GM12873 (cell line): ENCODE results near the gene ATP6V1A.

Source experiments
- TF ChIP-seq, protein P1 (sequence below): IDR thresholded peaks from 2 replicates; pipeline ENCODE4 v1.5.1; 2012; ENCODE audit warnings: low read depth, mild to moderate bottlenecking, moderate library complexity, low read length, control low read depth; ENCODE audit not compliant: insufficient read depth; ENCODE audit errors: missing control alignments

Gene ATP6V1A

DNA sequence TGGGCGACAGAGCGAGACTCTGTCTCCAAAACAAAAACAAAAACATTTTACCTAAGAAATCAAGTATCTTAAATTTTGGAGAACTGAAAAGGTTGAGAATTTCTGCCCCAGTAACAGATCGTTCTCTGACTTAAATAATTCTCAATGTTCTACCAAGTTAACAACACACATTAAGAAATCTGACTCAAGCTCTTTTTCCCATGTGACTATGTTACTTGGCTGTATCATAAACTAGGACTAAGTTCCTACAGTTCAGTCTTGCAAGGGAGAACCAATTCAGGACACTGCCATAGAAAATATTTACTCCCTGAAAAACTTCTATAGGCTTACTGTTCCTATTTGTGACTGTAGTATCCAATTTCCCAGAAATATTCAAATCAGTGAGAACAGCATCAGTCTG, 29.5 kb upstream of the ATP6V1A start:
- TF ChIP-seq, protein P1, sequence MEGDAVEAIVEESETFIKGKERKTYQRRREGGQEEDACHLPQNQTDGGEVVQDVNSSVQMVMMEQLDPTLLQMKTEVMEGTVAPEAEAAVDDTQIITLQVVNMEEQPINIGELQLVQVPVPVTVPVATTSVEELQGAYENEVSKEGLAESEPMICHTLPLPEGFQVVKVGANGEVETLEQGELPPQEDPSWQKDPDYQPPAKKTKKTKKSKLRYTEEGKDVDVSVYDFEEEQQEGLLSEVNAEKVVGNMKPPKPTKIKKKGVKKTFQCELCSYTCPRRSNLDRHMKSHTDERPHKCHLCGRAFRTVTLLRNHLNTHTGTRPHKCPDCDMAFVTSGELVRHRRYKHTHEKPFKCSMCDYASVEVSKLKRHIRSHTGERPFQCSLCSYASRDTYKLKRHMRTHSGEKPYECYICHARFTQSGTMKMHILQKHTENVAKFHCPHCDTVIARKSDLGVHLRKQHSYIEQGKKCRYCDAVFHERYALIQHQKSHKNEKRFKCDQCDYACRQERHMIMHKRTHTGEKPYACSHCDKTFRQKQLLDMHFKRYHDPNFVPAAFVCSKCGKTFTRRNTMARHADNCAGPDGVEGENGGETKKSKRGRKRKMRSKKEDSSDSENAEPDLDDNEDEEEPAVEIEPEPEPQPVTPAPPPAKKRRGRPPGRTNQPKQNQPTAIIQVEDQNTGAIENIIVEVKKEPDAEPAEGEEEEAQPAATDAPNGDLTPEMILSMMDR = no peak

- TF ChIP-seq, protein P1 = no peak
These were observed 29.0 kb upstream of the ATP6V1A start for GRCh38 chr3:113717818-113718217.

- TF ChIP-seq, protein P1 = no peak
These were observed 27.5 kb upstream of the ATP6V1A start for GRCh38 chr3:113719294-113719693.

DNA sequence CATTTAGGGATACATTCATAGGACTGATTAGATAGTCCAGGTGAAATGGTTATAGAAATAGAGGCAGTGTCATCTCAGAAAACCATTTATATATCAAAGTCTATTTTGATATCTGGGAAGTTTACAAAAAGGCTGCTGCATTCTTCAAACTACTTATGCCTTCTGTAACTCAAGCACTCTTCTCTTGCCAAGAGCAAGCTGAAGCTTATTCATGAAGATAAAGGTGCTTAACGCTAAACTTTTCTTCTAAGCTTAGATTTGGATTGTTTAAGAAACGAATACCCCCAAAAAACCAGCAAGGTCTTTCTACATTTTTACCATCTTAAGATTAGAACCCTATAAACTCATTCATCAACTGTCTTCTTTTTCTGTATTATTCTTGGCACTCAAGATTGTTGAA, 27.1 kb upstream of the ATP6V1A start:
- TF ChIP-seq, protein P1 = no peak

- TF ChIP-seq, protein P1 = no peak
These were observed 25.2 kb upstream of the ATP6V1A start for GRCh38 chr3:113721636-113722035.

- TF ChIP-seq, protein P1 = no peak
These were observed 18.2 kb upstream of the ATP6V1A start for GRCh38 chr3:113728661-113729060.

GRCh38 chr3:113730550-113730949, 16.3 kb upstream of the ATP6V1A start:
- TF ChIP-seq, protein P1 = no peak
